ENCODE data around the gene MAGEA8. TPM values are rescaled to one million over a fixed set of nuclear protein-coding genes. Genes with fewer than 3 reads are reported as not detected.

Gene MAGEA8
- total and polyA plus RNA-seq, 9 of the 15 experiments (the other 6 are each of a cell fraction or from before 2014, with no cell fraction given), result 0.49 to 4.6 (median 1.9) TPM

GRCh38 chrX:149853925-149854324 lies 27.1 kb upstream of the MAGEA8 start (continued):
- TF ChIP-seq, protein P1, sequence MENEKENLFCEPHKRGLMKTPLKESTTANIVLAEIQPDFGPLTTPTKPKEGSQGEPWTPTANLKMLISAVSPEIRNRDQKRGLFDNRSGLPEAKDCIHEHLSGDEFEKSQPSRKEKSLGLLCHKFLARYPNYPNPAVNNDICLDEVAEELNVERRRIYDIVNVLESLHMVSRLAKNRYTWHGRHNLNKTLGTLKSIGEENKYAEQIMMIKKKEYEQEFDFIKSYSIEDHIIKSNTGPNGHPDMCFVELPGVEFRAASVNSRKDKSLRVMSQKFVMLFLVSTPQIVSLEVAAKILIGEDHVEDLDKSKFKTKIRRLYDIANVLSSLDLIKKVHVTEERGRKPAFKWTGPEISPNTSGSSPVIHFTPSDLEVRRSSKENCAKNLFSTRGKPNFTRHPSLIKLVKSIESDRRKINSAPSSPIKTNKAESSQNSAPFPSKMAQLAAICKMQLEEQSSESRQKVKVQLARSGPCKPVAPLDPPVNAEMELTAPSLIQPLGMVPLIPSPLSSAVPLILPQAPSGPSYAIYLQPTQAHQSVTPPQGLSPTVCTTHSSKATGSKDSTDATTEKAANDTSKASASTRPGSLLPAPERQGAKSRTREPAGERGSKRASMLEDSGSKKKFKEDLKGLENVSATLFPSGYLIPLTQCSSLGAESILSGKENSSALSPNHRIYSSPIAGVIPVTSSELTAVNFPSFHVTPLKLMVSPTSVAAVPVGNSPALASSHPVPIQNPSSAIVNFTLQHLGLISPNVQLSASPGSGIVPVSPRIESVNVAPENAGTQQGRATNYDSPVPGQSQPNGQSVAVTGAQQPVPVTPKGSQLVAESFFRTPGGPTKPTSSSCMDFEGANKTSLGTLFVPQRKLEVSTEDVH (IDR thresholded peaks at IDR 0.05; ENCODE audit: low read depth, partially characterized antibody), result no peak
- no peak for TF ChIP-seq HMBOX1 (IDR thresholded peaks at IDR 0.05)
- 0 out of 2 replicates have a peak, but pooled peaks have one; percentile 30 for TF ChIP-seq LEF1 (IDR thresholded peaks at IDR 0.05)
- TF ChIP-seq SMAD4 (CRISPR knock-in tag; conservative IDR thresholded peaks at IDR 0.05), result peak; percentile 46
- peak; percentile 86 for TF ChIP-seq ARID1B (IDR thresholded peaks at IDR 0.05)
- TF ChIP-seq MEIS2 (IDR thresholded peaks at IDR 0.05; ENCODE audit: partially characterized antibody), result peak; percentile 88
- peak; percentile 33; the same call in 1 of the 2 replicates for TF ChIP-seq FOSL1 (tag; conservative IDR thresholded peaks at IDR 0.05)
- peak; percentile 68 for TF ChIP-seq MTA2 (IDR thresholded peaks at IDR 0.05; ENCODE audit: low read depth)
- no peak for TF ChIP-seq XRCC4 (IDR thresholded peaks at IDR 0.05; ENCODE audit: extremely low read depth, insufficient read depth, insufficient read length)
- peak; percentile 54; the same call in 1 of the 2 replicates for TF ChIP-seq DPF2 (IDR thresholded peaks at IDR 0.05)
- TF ChIP-seq USF2 (CRISPR knock-in tag; IDR thresholded peaks at IDR 0.05), result no peak
- no peak for TF ChIP-seq PURB (CRISPR knock-in tag; IDR thresholded peaks at IDR 0.05; ENCODE audit: low read depth)
- TF ChIP-seq STAT5A (IDR thresholded peaks at IDR 0.05; ENCODE audit: borderline replicate concordance, low read length), result peak; percentile 59; the same call in 1 of the 2 replicates
- no peak for TF ChIP-seq PRPF4 (IDR thresholded peaks at IDR 0.05; ENCODE audit: insufficient read depth, low read depth, low read length, poor library complexity, severe bottlenecking)
- no peak for TF ChIP-seq NELFE (IDR thresholded peaks at IDR 0.05; ENCODE audit: insufficient read depth, insufficient read length)
- peak; percentile 46; the same call in 1 of the 2 replicates for TF ChIP-seq SMARCE1 (IDR thresholded peaks at IDR 0.05)

Data from K562 (cell line).